ENCODE measurements around the gene CLTCL1. TPM values are rescaled to one million over a fixed set of nuclear protein-coding genes. Genes with fewer than 3 reads are reported as not detected.
A peak's percentile ranks its signal among the peaks of the same experiment; 100 is the strongest.

CLTCL1 gene
- total and polyA plus RNA-seq, 9 of the 15 experiments (the other 6 are each of a cell fraction or from before 2014, with no cell fraction given), result 1.1 to 11.7 (median 5.0) TPM

DNA sequence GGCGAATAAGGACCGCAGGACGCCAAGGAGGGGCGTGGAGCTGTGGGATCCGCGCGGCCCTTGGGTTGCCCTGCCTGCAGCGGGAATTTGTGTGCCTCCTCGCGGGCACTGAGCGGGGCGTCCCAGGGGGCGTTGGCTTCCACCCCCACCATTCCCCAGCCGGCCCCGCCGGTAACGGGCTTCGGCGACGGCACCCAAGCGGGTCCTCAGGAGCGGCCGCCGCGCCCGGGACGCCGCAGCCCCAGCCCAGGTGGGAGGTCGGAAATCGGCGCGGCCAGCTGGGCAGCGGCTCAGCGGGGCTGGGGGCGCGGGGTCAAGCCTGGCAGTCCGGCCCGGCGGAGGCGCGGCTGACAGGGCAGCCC lies 320 bp downstream of the CLTCL1 start (continued):
- TF ChIP-seq, protein P1, sequence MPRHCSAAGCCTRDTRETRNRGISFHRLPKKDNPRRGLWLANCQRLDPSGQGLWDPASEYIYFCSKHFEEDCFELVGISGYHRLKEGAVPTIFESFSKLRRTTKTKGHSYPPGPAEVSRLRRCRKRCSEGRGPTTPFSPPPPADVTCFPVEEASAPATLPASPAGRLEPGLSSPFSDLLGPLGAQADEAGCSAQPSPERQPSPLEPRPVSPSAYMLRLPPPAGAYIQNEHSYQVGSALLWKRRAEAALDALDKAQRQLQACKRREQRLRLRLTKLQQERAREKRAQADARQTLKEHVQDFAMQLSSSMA (CRISPR knock-in tag; IDR thresholded peaks at IDR 0.05), result peak; percentile 89; the same call in 1 of the 2 replicates
- TF ChIP-seq ZBTB1 (CRISPR knock-in tag; IDR thresholded peaks at IDR 0.05; ENCODE audit: borderline replicate concordance, low read depth) (no peak), CTCFL (IDR thresholded peaks at IDR 0.05; ENCODE audit: borderline replicate concordance, insufficient read depth, low read depth, low read length, poor library complexity, severe bottlenecking) (no peak), U2AF1 (optimal IDR thresholded peaks at IDR 0.05; ENCODE audit: low read depth, low read length) (peak; percentile 85), ATF2 (CRISPR knock-in tag; IDR thresholded peaks at IDR 0.05) (no peak), MLLT1 (IDR thresholded peaks at IDR 0.05) (no peak; a peak in 1 of 4 replicates), SRSF9 (IDR thresholded peaks at IDR 0.05; ENCODE audit: borderline replicate concordance, low read depth, low read length) (no peak), KHSRP (IDR thresholded peaks at IDR 0.05) (no peak), ZNF280A (IDR thresholded peaks at IDR 0.05; ENCODE audit: low read depth, partially characterized antibody) (no peak), POLR2G (IDR thresholded peaks at IDR 0.05; ENCODE audit: low read depth, low read length) (no peak), POLR2AphosphoS5 (IDR thresholded peaks at IDR 0.05; ENCODE audit: control insufficient read depth, insufficient read depth, low read depth, low read length) (no peak), ERF (CRISPR knock-in tag; IDR thresholded peaks at IDR 0.05) (peak; percentile 94; the same call in 1 of the 2 replicates), KLF13 (tag; IDR thresholded peaks at IDR 0.05; ENCODE audit: borderline replicate concordance, low read depth) (peak; percentile 75), TCFL5 (CRISPR knock-in tag; conservative IDR thresholded peaks at IDR 0.05) (no peak), E2F3 (CRISPR knock-in tag; IDR thresholded peaks at IDR 0.05) (peak; percentile 85; the same call in 1 of the 2 replicates), THRAP3 (IDR thresholded peaks at IDR 0.05; ENCODE audit: borderline replicate concordance) (no peak), ZKSCAN1 (IDR thresholded peaks at IDR 0.05; ENCODE audit: low read depth, low read length) (no peak; the same call in 1 of the 2 replicates), MCM2 (IDR thresholded peaks at IDR 0.05; ENCODE audit: low read depth) (no peak; the same call in 1 of the 2 replicates), KLF16 (IDR thresholded peaks at IDR 0.05) (no peak), LARP7 (IDR thresholded peaks at IDR 0.05) (peak; percentile 39; the same call in 1 of the 2 replicates), RFX7 (CRISPR knock-in tag; IDR thresholded peaks at IDR 0.05) (0 out of 2 replicates have a peak, but pooled peaks have one; percentile 68), L3MBTL2 (IDR thresholded peaks at IDR 0.05) (peak; percentile 79), SLC30A9 (CRISPR knock-in tag; IDR thresholded peaks at IDR 0.05) (no peak), SMAD3 (CRISPR knock-in tag; conservative IDR thresholded peaks at IDR 0.05) (no peak)
